Kasumi-1 (cell line): ENCODE data around the gene SLC35A4.

Experiments used
- DNase-seq, 2 experiments: peaks; one replicate each; lab custom pipeline; 2025; lab: John Stamatoyannopoulos, UW

The SLC35A4 gene, protein sequence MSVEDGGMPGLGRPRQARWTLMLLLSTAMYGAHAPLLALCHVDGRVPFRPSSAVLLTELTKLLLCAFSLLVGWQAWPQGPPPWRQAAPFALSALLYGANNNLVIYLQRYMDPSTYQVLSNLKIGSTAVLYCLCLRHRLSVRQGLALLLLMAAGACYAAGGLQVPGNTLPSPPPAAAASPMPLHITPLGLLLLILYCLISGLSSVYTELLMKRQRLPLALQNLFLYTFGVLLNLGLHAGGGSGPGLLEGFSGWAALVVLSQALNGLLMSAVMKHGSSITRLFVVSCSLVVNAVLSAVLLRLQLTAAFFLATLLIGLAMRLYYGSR

DNA sequence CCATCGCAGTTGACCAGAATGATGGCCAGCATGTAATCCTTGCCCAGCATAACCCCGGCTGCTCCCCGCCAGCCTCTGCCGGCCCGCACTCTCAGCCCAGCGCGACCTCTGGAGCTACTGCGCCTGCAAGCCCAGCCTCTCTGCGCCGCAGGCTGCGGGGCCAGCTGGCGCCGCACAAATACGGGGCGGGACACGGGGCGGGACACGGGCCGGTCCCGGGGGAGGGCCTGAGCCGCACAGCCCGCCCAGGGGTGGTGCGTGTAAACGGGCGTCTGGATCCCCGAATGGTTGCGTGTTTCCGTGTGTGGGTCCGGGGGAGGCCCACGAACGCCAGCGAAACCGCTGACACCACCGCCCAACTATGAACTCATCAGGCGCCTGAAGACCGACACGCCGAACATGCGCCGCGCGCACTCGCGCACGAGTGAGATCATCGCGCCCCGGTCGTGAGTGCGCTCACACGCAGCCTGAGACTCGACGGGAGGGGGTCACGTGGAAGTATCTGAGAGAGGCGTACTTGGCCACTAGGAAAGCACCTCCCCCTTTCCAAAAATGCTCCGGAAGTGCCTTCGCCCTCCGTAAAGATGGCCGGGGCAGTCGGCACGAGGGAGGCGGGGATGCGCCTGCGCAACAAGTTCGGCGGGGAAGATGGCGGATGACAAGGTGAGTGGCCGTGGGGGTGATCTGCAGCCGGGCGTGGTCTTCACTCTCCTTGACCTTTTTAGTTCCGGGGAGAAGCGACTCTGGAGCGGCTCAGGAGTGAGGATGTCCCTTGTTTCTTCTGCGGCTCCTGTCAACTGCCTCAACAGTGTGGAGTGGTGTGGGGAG lies at the start of gene SLC35A4, which contains the start of gene APBB3:
TSS of gene SLC35A4 (plus strand) at position 633 of the 828 bp plus-strand sequence. CDS start 2,342 bp downstream, outside the sequence.
TSS of gene APBB3 (minus strand) at position 403 of the 828 bp plus-strand sequence. CDS start at position 50, 353 bp downstream.
- peak; percentile 96 for DNase-seq

DNA sequence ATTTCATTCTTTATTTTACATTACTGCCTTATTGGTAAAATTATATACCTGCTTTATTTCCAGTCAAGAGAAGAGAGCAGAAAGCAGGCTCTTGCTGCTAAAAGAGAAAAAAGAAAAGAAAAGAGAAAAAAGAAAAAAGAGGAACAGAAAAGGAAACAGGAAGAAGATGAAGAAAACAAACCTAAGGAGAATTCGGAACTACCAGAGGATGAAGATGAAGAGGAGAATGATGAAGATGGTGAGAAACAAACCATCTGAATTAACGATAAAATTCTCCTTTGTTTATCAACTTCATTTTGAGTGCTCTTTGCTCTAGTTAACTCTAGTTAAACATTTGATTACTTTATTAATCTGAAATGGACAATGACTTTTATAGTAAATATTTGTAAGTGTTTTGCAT lies 40.6 kb upstream of the SLC35A4 start:
- DNase-seq = no peak

DNA sequence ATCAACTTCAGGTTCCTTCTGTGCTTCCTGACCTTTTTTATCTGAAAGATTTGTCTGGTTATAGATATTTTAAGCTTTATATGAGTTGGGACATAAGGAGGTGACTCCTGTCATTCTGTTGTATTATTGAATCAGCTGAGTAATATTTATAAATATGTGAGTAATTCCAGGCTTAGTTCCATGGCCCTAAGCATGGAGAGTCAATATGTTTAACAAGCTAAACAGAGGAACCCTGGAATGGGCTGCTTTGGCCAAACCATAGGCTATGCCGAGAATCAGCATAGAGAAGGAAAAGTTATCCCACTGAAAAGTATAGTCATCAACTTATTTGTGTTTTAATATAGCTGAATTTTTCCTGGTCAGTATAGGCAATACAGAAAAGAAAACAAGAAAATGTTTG lies 24.4 kb upstream of the SLC35A4 start:
- no peak for DNase-seq

DNA sequence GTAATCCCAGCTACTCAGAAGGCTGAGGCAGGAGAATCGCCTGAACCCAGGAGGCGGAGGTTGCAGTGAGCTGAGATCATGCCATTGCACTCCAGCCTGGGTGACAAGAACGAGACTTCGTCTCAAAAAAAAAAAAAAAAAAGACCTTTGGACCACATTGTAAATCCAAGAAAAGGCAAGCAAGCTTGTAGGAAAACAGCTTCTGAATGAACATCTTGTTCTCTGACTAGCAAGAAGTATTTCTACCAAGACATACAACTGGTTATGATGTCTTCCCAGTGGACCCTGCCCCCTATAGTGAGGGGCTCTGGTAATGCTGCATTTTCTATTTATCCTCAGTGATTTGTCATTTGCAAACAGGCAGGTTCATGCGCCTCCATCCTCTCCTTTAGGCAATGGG lies 21.7 kb upstream of the SLC35A4 start:
- DNase-seq = no peak

DNA sequence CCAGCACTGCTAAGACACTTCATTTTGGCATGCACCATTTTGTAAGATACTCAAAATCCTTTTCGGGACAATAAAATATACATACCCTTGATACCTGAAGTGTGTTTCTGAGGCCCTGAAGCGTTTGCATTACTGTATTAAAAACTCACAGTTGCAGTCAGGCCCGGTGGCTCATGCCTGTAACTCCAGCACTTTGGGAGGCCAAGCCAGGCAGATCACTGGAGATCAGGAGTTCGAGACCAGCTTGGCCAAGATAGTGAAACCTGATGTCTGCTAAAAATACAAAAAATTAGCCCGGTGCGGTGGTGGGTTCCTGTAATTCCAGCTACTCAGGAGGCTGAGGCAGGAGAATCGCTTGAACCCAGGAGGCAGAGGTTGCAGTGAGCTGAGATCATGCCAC lies 19.6 kb upstream of the SLC35A4 start:
- DNase-seq = no peak

DNA sequence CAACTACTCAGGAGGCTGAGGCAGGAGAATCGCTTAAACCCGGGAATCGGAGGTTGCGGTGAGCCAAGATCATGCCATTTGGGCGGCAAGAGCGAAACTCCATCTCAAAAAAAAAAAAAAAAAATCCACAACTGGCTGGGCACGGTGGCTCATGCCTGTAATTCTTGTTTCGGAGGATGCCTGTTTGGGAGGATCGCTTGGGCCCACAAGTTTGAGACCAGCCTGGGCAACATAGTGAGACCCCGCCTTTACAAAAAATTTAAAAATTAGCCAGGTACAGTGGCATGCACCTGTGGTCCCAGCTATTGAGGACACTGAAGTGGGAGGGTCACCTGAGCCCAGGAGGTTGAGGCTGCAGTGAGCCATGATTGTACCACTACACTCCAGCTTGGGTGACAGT lies 19.0 kb upstream of the SLC35A4 start:
- DNase-seq = no peak

DNA sequence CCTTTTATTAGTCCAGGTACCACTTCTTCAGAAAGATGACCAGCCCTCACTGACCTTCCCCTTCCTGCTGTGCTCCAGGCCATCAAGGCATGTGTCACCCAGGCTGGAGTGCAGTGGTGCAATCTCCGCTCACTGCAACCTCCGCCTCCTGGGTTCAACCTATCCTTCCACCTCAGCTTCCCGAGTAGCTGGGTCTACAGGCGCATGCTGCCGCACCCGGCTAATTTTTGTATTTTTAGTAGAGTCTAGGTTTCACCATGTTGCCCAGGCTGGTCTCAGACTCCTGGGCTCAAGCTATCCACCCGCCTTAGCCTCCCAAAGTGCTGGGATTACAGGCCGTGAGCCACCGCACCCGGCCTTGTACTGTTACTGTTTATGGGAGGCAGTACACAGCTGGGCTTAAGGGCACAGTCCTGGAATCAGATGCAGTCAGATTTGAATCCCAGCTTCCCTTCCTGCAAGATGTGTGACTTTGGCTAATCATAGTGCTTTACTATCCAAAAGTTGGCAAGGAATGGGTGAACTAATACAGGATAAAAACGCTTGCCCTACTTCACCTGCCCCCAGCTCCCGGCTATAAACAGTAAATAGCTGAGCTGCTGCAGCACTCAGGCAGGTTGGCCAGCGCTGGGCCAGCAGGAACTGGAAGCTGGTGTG lies 17.6 kb upstream of the SLC35A4 start:
- DNase-seq = no peak

DNA sequence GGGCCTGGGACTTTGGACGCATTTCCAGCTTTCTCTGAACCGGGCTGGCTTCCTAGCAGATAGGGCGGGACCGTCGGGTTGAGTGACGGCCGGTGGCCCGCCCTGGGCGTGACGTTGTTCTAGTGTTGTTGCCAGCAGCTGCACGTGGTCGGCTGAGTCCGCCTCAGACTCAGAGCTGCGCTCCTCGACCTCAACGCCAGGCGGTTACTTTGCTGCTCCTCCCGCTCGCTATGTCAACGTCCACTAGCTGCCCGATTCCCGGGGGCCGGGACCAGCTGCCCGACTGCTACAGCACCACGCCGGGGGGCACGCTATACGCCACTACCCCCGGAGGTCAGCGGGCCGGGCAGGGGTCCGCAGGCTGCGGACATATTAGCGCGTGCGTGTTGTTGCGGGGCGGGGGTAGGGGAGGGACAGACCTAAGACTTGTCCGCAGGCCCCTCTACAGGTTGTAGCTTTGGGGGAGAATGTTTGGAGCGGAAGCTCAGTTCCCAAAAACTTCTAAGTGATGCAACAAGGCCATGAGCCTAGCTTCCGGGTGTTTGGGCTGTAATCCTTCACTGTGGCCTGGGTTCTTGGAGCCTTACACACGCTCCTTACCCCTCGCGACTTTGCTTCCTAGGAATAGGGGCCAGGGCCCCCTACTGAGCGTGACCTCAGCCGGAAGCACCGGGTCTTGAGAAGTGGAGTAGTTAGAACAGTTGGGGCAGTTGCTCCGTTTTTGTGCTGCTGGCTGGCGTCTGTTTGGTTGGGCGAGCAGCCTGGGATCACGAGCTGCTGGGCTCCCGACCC lies 16.9 kb upstream of the SLC35A4 start, which contains the start of gene EIF4EBP3:
TSS of gene EIF4EBP3 (plus strand) at position 155 of the 792 bp plus-strand sequence. CDS start at position 231, 76 bp downstream.
- peak; percentile 93 to 95 for DNase-seq

DNA sequence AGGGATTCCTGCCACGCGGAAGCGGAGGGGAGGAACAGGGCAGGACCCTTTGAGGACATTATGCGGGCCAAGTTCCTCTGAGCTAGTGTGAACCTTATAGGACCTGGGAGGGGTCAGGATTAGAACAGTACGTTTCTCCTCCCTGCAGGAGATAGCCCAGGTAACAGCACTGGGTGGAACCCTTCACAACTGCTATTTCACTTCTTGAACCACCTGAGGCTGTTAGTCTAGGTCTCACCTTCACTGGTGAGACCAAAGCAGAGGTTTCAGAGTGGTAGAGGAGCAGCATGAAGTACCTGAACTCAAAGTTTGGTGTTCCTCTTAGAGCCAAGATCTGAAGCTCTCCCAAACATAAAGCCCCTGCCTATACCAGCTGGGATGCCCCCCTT lies 16.3 kb upstream of the SLC35A4 start:
- DNase-seq = no peak

DNA sequence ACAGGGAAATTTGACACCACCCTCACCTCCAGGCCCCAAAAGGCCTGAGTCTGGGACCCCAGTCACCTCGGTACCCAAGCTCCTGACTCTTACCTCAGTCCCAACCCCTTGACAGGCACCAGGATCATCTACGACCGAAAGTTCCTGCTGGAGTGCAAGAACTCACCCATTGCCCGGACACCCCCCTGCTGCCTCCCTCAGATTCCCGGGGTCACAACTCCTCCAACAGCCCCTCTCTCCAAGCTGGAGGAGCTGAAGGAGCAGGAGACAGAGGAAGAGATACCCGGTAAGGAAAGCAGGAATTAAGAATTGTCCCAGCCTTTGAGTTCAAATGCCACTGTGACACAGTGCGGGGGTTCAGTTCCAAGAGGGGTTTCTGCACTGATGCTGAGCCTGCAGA lies 15.8 kb upstream of the SLC35A4 start:
- DNase-seq = no peak

DNA sequence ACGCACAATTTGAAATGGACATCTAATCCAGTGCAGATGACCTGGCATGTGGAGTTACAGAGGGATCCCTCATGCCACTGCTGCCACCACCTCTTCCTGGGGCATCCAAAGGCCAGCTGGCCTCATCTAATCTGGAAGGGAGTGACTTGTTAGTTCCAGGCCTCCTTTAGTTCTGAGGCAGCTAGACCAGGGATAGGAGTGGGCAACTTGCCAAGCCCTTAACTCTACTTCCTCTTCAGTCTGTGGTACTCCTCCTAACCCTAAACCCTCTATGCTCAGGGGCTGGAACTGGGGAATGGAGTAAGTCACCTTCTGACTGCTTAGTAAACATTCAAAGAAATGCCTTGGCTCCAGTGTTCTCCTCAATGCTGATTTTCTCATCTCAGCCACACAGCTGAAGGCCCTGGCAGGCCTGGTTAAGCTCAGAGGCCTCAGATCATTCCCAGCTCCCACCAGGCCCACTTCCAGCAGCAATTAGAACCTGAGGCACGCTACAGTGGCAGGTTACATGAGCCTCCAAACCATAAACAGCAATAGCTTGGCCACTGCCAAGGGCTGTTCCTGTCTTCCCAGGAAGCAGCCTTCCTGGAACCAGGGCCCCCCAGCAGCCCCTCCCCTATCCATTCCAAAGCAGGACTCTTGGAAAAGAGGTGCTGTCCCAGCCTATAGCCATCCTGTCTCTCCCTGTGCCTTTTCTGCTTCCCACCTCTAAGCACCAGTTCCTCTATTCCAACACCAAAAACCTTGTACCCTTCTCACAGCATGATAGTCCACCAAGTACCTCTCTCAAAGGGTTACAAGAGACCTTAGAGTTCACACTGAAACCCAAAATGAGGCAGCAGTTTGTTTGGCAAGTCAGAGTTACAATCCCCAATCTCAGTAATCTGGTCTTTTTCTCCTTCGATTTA lies 15.1 kb upstream of the SLC35A4 start:
- DNase-seq = peak; percentile 57 to 68

DNA sequence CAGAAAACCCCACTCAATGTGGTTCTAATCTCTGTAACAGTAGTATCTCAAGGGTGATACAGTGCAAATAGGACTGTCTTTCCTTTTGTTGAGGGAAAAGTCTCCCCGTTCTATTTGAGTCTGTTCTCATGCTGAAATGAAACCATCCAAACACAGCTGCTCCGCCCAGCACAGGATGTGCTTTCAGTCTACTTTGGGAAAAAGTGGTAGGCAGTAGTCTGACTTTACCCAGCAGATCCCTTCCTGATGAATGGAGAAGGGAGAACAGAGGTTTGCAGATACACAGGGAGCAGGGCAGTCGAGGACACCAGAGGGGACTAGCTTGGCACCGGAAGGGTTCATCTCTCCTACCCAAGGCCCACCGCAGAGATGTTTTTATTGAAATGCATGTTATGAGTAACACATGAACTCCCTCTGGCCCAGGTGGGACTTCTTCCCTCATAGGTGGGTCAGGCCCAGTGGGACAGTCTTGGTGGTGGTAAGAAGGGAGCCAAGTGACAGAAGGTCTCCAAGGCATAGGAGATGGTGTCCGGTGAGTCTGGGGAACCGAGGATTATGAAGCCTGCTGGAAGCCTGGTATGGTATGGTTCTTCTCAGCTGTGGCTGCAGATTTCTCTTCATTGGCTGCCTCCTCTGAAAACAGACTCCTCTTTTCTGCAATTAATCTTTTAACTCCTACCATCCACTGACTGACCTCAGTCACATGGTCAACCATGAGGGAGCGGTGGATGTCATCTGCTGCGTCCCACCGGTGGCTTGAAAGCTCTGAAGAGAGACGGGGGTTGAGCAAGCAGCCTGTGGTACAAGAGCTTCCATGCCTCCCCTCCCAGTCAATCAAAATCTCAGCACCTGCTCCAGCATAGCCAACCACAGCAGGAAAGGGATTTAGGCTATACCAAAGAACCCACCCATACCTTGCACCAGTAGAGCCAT lies 14.2 kb upstream of the SLC35A4 start:
- no peak for DNase-seq

DNA sequence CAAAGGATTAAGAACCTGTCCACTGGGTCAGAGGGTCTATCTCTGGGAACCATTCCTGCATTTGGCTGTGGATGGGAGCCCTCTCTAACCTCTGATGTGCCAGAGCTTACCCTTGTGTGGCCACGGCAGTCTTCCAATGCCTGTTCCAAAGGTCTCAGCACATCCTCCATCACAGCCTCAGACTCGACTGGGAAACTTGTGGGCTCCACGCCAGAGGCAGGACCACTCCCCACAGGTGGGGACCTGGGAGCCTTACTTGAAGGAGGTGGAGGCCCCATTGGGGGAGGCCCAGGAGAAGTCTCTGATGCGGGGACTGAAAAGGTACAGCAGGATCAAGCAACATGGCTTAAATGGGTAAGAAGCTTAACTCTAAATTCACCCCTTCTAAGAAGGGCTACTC lies 12.8 kb upstream of the SLC35A4 start:
- no peak for DNase-seq

DNA sequence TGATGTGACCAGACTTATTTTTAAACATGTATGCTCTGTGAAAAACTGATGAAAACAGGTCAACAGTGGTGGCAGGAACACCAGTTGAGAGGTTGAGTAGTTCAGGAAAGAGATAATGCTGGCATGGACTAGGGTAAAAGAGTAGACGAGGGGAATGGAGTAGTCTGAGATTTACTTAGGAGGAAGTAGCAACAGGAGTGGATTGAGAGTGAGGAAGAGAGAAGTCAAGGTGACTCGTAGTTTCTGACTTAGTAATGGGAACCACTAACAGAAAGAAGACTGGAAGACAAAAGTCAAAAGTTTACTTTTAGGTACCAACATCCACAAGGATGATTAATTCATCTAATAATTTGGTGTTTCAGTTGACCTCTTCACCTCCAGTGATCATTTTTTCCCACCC lies 11.0 kb upstream of the SLC35A4 start:
- peak in 1 of 2 experiments; percentile 13 for DNase-seq

DNA sequence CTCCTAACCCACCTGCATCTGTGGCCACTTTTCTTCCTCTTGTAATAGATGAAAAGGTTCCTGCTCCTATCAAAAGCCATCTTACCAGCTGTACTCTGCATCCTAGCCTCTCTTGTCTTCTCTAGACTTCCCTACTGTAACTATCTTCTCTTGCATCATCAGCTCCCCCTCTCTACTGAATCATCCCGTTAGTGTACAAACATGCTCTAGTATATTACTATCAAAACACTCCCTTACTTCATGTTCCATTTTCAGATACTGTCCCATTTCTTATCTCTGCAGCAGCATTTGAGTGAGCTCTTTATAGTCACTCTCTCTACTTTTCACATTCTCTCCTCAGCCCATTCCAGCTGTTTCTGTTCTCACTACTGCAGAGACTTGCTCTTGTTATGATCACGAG lies 10.2 kb upstream of the SLC35A4 start:
- no peak for DNase-seq

DNA sequence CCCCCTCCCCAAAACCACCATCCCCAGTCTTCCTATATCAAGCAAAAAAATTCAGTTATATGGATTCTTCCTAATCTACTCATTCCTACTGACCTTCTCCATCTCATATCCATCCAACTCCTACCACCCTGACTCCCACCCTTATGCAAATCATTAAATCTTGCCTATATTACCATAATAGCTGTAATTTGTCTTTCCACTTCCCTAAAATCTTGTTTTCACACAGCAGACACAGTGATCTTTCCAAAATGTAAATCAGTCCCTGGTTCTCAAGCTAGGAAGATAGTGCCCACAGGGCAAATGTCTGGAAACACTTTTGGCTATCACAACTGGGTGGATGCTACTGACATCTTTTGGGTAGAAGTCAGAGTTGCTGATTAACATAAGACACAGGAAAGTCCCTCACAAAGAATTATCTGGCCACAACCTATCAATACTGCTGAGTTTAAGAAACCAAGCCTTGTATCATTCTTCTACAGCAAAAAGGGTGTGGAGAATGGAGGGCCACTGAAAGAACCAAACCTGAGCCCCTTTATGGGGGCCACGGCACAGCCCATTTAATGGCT lies 8.8 kb upstream of the SLC35A4 start:
- DNase-seq = peak in 1 of 2 experiments; percentile 14

DNA sequence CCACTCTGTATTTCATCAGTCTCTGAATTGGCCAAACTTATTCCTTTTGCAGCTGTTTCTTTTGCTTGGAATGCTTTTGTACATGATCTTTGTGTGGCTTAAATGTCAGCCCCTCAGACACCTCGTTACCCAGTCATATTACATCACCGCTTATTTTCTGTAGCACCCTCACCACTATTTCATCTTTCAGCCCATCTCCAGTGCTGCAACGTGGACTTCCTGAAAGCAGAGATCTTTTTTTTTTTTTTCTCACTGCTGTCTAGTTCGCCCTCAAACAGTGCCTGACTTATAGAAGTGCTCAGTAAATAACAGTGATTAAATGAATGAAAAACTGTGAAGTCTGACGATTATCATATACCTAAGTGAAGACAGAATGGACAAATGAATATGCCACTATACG lies 8.2 kb upstream of the SLC35A4 start:
- DNase-seq = peak in 1 of 2 experiments; percentile 21

DNA sequence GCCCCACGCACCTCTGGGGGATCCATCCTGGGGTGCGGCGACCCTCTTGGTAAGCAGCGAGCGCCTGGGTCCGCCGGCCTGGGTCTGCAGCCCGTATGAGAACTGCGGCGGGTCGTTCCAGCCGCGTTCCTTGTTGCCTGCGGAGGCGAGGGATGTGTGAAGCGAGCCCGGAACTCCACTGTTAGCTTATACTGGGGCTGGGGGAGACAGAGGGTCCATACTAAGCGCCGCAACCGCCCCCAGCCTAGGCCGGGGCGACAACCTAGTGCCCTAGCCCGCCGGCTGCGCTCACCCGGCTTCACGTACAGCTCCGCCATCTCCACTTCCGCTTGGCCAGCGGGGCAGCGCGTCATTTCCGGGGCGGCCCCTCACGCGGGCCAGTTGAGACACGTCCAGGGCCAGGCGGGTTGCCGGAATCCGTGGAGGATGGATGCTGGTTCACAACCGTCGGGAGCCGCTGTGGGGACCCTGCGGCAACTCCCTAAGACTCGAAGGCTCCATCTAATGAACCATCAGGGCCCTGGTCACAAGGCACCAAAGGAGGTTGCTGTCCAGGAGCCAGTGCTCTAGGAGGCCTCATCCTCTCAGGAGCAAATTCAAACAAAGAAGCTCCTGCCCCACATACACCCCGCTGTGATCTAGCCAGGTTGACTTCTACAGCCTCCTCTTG lies 7.4 kb upstream of the SLC35A4 start, which contains the start of gene SRA1:
TSS of gene SRA1 (minus strand) at position 338 of the 670 bp plus-strand sequence. CDS start at position 317, 21 bp downstream.
- peak; percentile 75 to 79 for DNase-seq
